ENCODE results near the gene KRABD2.

The KRABD2 gene

GRCh38 chr17:8341456-8341855 lies 35.0 kb downstream of the KRABD2 start (continued):
- TF ChIP-seq ZBTB4 (CRISPR knock-in tag; IDR thresholded peaks at IDR 0.05) (no peak), USF1 (IDR thresholded peaks at IDR 0.05; ENCODE audit: borderline replicate concordance, extremely low read length, insufficient read depth, low read depth, low read length) (no peak), ZBTB33 (IDR thresholded peaks at IDR 0.05) (no peak), IRF4 (IDR thresholded peaks at IDR 0.05; ENCODE audit: low read depth, low read length) (no peak), CREB1 (IDR thresholded peaks at IDR 0.05; ENCODE audit: low read depth) (no peak), CEBPZ (IDR thresholded peaks at IDR 0.05; ENCODE audit: low read depth, low read length) (no peak), SIX5 (IDR thresholded peaks at IDR 0.05; ENCODE audit: low read depth, low read length, severe bottlenecking) (no peak)

Measured in GM12878 (cell line).